Measurements from ENCODE around the gene AP2A2.

- no peak for TF ChIP-seq CTCF (conservative IDR thresholded peaks at IDR 0.05; ENCODE audit: low read length)
- no peak for TF ChIP-seq EZH2phosphoT487 (IDR thresholded peaks at IDR 0.05; ENCODE audit: borderline replicate concordance, low read depth, low read length)
Observed at GRCh38 chr11:1057806-1058205, 132.1 kb downstream of the AP2A2 start.

Measured in OCI-LY7 (cell line).